GM18861 (cell line): ENCODE data around the gene HACD1.
"Not testable (repeated sequence)": the region's sequence is repeated elsewhere in the genome, so short reads cannot be mapped to it uniquely, and the experiment has no call there.

Experiments used
- ATAC-seq: cut with Tn5 transposase; IDR thresholded peaks from one replicate; pipeline ENCODE4 v1.9.1; 2021; ENCODE audit not compliant: unreplicated experiment

HACD1 gene

DNA sequence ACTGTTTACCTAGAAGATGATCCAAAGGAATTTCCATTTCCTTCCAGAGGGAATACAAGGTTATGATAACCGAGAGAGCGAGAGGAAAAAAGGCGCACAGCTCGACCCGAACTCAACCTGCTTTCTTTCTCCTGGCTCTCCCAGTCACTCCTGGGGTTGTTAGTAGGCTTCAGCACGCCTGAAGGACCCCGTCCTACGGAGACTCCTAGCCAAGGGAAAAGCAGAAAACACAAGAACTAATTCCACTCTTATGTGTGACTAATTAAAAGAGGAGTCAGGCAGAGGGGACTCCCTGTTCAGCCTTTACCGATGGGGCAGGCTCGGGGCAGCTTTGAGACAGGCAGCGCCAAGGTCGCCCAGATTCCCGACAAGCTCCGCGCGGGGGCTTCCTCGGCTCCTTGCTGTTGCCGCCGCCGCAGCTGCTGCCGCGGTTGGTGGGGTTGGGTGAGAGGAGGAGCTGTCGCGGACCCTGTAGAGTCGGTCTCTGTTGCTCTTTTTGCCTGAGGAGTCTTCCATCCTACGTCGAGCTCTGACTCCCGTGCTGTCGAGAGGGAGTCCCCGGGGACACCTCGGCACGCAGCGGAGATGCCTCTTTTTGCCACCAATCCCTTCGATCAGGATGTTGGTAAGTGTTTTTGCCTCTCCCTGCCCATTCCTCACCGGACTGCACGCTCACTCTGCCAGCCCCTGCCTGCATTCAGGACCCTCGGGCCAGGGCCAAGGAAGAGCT is 26.7 kb upstream of the HACD1 start, which contains the start of gene STAM:
Gene STAM, plus strand, starts transcription at position 397 of the 730 bp plus-strand sequence. Its CDS starts 189 bp downstream, at position 586.
- peak; percentile 75 for ATAC-seq

DNA sequence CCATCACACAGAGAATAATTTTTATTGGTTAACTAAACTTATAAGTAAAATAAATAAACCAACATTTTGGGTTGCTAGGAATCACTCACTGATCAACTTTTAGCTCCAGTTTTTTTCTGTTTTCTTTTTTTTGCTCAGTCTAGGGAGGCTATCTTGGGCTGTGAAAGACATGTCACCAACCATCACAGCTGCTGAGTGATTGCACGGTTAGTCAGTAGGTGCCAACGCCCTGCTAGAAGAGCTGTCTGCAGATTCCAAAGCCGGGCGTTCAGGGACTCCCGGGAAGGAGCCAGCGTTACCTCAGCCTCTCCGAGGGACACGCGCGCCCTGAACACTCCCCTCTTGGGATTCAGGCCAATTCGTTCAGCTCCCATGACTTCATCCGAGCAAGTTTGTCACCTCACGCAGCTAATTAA is 26.2 kb upstream of the HACD1 start:
- ATAC-seq = peak; percentile 12

DNA sequence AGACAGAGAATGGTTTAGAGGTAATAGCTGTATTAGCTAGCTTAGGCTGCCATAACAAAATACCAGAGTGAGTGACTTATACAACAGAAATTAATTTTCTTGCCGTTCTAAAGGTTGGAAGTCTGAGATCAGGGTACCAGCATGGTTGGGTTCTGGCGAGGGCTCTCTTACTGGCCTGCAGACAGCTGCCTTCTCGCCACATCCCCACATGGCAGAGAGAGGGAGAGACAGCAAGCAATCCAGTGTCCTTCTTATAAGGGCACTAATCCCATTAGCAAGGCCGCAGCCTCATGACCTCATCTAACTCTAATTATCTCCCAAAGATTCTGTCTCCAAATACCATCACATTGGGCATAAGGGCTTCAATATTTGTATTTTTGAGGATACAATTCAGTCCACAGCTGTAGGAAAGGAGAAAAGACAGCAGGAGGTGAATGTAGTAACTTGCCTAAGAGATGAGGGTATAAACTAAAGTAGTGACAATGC is 23.2 kb upstream of the HACD1 start:
- ATAC-seq = no peak

DNA sequence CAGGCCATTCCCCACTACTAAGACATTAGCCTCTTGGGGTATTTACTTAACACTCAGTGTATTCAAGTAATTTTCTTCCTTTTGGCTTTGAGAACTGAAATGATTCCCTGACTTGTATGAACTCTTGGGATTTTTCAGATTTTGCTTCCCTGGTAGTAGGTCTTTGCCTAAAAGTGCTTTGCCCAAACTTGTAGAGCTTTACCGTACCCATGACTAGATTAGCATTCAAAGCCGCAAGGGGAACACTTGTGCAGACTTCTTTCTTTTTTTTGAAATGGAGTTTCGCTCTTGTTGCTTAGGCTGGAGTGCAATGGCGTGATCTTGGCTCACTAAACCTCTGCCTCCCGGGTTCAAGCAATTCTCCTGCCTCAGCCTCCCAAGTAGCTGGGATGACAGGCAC is 20.7 kb upstream of the HACD1 start:
- no peak for ATAC-seq

DNA sequence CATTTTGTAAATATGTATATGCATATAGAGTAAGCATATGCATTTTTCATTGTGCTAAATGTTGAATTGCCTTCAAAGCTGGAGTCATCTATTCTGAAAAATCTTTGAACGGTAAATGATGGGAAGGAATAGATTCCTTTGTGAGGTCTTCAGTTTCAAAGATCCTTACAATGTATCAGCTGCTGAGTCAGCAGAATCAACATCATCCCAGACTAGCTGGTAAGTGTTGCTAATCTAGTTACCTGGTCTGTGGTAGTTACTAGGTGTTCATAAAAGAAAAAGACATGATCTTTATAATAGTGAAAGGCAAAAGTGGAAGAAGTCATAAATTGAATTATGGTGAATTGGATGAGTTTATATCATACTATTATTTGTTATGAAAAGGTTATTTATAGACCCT is 16.2 kb upstream of the HACD1 start:
- ATAC-seq = no peak

DNA sequence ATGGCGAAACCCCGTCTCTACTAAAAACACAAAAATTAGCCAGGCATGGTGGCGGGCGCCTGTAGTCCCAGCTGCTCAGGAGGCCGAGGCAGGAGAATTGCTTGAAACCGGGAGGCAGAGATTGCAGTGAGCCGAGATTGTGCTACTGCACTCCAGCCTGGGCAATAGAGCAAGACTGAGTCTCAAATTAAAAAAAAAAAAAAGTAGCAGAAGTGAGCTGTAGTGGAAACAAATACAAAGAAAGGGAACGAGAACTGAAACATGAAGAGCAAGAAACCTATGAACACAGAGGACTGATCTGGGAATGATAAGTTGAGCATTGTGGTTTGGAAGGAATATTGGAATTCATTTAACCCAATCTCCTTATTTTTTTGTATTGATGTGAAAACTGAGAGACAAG is 15.4 kb upstream of the HACD1 start:
- not testable (repeated sequence) for ATAC-seq

DNA sequence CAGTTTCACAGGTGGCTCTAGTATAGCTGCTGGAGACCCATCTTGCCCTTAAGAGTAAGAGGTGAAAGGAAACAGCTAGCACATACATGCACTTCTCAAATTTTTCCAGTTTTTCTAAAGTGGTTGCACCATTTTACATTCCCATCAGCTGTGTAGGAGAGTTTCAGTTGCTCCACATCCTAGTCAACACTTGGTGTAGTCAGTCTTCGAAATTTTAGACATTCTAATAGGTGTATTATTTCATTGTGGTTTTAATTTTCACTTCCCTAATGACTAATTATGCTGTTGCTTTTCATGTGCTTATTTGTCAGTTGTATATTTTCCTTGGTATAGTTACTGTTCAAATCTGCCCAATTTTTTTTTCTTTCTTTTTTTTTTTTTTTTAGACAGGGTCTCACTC is 9.5 kb upstream of the HACD1 start:
- no peak for ATAC-seq

DNA sequence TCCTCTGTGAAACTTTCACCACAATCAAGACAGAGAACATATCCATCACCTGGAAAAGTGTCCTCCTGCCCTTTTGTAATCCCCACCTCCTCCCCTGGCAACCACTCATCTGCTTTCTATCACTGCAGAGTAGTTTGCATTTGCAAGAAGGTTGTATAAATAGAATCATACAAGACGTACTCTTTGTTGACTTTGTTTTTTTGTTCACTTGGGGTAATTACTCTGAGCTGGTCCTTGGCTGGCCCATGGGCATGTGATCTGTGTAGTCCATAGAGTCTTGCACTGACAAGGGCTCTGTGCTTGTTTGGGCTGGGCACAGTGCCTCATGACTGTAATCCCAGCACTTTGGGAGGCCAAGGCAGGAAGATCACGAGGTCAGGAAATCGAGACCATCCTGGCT is 7.8 kb upstream of the HACD1 start:
- no peak for ATAC-seq

DNA sequence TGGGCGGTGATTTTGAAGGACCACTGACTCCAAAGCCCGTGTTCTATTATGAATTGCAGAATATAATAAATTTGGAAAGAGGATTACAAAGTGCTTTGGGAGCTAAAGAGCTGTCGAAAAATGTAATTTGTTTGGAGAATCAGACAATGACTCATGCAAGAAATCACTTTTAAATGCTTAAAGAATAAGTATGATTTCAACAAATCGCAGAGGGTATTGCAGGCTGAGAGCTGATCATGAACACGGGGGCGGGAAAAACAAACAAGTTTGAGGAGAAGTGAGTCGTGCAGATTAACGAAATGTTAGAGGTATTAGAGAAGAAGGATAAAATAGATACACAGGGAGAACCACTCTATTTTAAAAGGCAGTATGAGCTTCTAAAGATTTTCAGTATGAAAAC is 4.9 kb upstream of the HACD1 start:
- ATAC-seq = no peak

DNA sequence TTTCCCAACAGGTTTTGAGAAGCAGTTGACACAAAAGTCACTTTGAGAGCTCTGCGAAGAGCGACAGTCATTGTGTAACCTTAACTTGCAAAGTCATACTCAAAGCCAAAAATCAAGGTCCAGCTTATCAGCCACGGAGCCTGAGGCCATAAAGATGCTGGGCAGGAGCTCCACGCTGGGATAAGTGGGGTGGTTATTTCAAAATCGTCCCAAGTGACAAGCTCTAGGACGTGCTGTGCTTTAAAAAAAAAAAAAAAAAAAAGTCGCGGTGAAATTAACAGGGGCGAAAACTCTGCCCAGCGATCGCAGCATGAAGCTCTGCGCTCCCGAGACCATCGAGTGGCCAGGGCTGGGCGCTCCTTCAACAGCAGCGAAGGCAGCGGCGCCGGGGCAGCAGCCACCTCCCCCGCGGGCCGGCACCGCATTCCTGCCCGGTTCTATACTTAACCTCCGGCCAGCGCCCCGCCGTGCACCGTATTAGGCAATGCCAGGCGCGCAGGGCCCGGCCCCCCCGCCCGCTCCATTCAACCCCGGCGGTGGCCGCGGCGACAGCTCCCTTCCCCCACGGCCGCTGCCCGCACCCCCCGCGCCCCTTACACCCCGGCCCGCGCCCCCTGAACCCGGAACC is 657 bp downstream of the HACD1 start:
- ATAC-seq = peak; percentile 32

DNA sequence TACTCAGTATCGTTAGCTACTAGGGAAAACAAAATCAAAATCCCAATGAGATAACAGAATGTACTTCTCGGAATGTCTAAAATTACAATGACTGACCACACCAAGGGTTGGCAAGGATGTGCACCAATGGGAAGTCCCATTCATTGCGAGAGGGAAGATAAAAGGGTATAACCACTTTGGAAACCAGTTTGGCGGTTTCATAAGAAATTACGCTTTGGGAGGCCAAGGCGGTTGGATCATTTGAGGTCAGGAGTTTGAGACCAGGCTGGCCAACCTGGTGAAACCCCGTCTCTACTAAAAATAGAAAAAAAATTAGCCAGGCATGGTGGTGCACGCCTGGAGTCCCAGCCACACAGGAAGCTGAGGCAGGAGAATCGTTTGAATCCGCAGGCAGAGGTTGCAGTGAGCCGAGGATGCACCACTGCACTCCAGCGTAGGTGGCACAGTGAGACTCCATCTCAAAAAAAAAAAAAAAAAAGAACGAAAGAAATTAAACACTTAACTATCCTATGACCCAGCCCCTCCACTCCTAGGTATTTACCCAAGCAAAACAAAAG is 7.6 kb downstream of the HACD1 start:
- ATAC-seq = no peak

DNA sequence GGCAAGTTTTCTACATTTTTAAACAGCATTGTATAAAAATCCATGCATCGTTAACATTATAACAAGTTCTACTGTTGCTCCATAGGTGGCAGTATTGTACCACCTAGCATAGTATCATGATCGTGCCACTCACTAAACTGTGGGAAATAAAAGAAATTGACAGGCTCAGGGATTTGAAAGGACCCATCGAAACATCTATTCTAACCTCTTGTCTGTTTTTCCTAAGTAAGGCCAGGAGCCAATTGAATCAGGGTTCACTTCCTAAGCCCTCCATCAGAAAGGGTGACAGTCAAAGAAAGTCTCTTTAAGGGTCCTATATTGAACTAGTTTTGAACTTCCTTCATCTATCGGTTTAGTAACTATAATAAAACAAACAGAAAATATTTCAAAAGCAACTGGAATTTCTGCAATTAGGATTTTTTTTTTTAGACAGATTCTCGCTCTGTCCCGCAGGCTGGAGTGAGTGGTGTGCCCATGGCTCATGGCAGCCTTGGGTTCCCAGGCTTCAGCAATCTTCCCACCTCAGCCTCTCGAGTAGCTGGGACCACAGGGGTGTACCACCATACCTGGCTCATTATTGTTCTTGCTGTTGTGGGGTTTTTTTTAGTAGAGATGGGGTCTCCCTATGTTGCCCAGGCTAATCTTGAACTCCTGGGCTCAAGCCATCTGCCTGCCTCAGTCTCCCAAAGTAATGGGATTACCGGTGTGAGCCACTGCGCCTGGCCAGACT is 9.4 kb downstream of the HACD1 start:
- ATAC-seq = no peak

DNA sequence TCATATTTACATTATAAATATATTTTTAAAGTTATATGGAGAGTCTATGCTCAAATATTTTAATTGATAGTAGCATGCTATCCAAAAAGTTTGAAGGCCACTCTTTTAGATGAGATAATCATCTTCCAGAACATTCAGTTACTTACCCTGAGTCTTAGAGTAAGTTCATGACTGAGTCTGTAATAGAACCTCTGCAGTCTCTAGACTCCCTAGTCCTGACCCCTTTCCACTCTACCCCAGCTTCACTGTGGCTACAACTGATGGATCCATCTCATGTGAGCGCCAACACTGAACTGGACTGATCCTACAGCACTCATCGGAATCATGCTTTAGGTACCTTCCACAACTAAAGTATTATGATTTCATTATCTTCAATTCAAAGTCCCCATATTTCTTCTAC is 10.1 kb downstream of the HACD1 start:
- ATAC-seq = no peak

DNA sequence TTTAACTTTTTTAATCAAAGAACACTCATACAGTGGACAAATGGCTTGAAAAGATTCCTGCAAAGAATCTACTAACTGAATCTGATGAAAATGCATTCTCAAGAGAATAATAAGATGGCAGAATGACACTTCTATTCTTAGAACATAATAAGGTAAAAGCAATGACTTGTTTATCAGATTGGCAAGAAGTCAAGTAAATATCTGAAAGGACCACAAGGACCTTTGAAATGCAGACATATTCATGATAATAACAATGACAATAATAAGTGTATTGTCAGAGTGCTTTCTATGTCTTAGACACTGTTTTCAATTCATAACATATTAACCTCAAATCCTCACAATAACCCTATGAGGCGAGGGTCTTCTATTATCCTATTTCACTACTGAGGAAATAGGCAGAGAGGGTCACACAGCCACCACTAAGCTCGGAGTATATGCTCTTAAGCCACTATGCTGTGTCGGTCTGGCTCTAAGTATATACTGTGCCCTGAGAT is 10.6 kb downstream of the HACD1 start:
- ATAC-seq = no peak

DNA sequence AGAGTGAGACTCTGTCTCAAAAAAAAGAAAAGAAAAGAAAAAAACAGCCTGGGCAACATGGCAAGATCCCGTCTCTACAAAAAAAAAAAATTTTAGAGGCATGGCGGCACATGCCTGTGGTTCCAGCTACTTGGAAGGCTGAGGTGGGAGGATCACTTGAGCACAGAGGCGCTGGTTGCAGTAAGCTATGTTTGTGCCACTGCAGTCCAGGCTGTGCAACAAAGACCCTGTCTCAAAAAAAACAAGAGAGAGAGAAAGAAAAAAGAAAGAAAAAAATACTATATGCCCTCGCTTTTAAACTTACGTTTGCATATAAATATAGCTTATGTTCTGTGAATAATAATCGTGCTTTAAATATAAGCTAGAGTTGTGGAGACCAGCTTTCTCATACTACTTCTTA is 11.2 kb downstream of the HACD1 start:
- no peak for ATAC-seq

DNA sequence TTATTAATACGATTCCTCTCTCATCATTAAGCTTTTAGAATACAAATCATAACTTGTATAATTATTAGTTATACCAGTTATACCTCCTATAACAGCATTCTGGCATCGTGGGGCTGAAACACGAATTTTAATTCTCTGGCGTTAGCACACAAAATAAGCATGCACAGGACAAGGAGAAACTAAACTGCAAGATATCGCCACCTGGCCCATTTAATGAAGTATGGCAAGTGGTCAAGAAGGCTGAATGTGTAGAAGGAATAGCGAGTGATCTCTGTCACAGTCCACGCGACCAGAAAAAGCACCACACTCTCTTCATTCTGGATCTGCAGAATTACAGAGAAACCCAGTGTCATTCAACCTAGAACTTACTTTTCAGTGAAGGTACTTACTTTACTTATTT is 18.1 kb downstream of the HACD1 start:
- peak; percentile 63 for ATAC-seq

DNA sequence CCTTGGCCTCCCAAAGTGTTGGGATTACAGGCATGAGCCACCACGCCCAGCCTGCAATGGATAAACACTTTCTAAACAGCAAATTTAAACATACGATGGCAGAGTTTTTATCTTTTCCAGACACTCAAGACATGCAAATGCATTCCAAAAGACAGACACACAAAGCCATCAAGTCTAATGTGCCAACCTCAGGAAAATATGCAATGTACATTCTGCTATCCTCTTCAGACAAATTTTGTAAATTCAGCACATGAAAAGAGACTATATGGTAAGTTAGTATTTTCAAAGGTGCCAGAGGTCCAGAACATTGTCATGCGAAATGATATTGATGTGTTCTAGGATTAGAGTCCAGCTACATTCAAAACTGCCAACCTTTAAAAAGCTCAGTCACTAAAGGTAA is 19.8 kb downstream of the HACD1 start:
- ATAC-seq = no peak

DNA sequence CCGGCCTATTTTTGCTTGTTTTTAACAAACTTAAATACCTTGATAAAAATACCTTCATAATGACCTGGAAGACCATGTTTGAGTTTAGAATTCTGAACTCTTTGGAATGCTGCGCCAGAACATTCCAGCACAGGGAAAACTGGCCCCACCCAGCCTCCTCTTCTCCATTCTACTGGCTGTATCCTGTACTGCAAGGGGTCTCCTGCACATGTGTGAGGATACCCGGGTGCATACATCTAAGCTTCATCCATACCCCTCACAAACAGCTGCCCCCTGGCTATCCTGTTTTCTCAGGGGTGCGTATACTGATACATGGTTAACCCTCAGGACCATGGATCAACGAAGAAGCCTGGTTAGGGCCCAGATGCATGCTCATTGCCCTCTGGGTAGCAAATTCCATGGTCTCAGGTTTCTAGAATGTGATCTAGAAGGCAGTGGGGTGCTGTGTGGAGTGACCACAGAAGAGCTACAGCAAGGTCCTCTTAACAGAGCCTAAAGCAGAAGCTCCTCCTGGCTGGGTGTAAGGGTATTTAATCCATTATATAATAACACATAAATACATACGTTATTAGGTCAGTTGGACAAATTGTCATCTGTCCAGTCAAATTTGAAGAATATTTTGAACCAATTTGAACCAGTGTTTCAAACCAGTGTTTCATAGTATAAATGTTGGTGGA is 26.1 kb downstream of the HACD1 start:
- ATAC-seq = no peak

DNA sequence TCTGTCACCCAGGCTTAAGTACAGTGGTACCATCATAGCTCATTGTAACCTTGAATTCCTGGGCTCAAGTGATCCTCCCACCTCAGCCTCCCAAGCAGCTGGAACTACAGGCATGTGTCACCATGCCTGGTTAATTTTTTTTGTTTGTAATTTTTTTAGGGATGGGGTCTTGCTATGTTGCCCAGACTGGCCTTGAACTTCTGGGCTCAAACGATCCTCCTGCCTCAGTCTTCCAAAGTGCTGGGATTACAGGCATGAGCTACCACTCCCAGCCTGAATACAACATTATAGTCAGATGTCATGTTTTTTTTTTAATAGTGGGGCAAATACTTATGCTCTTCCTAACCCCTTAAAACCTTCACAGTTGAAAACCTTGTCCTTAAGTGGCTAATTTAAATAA is 27.9 kb downstream of the HACD1 start:
- not testable (repeated sequence) for ATAC-seq

DNA sequence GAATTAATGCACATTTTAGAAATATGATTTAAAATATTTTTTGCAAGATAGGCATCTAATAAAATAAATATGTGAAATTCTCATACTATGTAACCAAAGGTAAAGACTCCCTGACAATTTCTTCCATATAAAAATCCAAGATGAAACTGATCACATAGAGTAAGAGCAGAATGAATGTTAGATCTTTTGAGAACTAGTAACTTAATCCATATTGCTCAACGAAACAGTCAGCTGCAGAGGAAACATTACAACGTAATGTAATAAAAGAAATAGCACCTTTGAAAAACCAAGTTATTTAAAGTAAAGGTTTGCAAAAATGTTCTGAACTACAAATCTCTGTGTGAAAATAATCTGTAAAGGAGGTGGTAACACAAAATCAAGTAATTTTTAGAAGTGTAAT is 28.8 kb downstream of the HACD1 start:
- no peak for ATAC-seq

DNA sequence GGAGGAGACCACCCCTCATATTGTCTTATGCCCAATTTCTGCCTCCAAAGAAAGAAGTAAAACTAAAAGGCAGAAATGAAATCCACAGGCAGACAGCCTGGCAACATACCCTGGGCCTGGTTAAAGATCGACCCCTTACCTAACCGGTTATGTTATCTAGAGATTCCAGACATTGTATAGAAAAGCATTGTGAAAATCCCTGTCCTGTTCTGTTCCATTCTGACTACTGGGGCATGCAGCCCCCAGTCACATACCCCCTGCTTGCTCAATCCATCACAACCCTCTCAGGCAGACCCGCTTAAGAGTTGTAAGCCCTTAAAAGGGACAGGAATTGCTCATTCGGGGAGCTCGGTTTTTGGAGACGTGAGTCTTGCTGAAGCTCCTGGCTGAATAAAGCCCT is 29.9 kb downstream of the HACD1 start:
- not testable (repeated sequence) for ATAC-seq
